Psoas muscle (tissue), 8 donors: ENCODE data around the gene TTC9C. TPM values are rescaled to one million over a fixed set of nuclear protein-coding genes. Genes with fewer than 3 reads are reported as not detected.
A peak's percentile ranks its signal among the peaks of the same experiment; 100 is the strongest.

Experiments
- ATAC-seq, 4 donors: fragments of 200-7000 bp; cut with Tn5 transposase; one replicate each; pipeline ENCODE4 v1.9.1; 2020; ENCODE audit warnings: moderate library complexity in 3 of 4, mild to moderate bottlenecking in 2 of 4
- DNase-seq, 2 donors: peaks; one replicate each; pipeline ENCODE4 v3.0.0-alpha.2; 2020
- H3K27ac ChIP-seq: fragments of 200-600 bp; one replicate; pipeline ENCODE4 v1.8.0; 2022
- H3K27me3 ChIP-seq, 3 donors: fragments of 200-600 bp in 1 of 3; one replicate each; pipeline versions ENCODE4 v1.6.1 to v1.8.0; 2013 to 2022; ENCODE audit warnings: low read length in 2 of 3, mild to moderate bottlenecking in 2 of 3, moderate library complexity in 1 of 3; ENCODE audit not compliant: insufficient read depth in 3 of 3
- H3K36me3 ChIP-seq, 2 donors: fragments of 200-600 bp in 1 of 2; one replicate each; pipeline versions ENCODE4 v1.6.1 to v1.8.0; 2013 to 2022; ENCODE audit warnings: low read depth in 1 of 2, mild to moderate bottlenecking in 1 of 2, moderate library complexity in 1 of 2; ENCODE audit not compliant: insufficient read depth in 1 of 2
- H3K4me1 ChIP-seq: fragments of 200-600 bp; one replicate; pipeline ENCODE4 v1.8.0; 2022
- H3K4me3 ChIP-seq: fragments of 200-600 bp; one replicate; pipeline ENCODE4 v1.8.0; 2022; ENCODE audit warnings: mild to moderate bottlenecking
- H3K9me3 ChIP-seq: fragments of 200-600 bp; one replicate; pipeline ENCODE4 v1.8.0; 2022
- CTCF ChIP-seq: fragments of 200-600 bp; IDR thresholded peaks from one replicate; pipeline ENCODE4 v1.8.0; 2022; ENCODE audit warnings: antibody characterized with exemption
- WGBS, 3 donors: extraction: QIAGEN DNeasy Blood & Tissue Kit; methylation state at CpG; one replicate each; pipeline versions ENCODE4 v1.1.6 to v1.1.7; 2013; 5-methylcytosine and 5-hydroxymethylcytosine counted together
- intact Hi-C, 2 donors: fragments of 100-400 bp; cut with DNase I; formaldehyde crosslinking; loops; one replicate each; pipeline versions ENCODE4 v1.11.0 to v1.14.2; 2022
- polyA plus RNA-seq, 3 donors: library from polyadenylated mRNA; stranded (reverse); fragments of 200-250 nt; gene quantifications; one replicate each; pipeline ENCODE4 v1.2.3, GENCODE V29; 2013
- total RNA-seq, 4 donors: library from RNA; stranded (reverse); fragmentation: NEBNext Ultra II Directional in 2 of 4; extraction: Animal tissue kit (Norgen Biotek cat#: 25700) in 2 of 4; gene quantifications; one replicate each; pipeline versions ENCODE4 v1.2.1 to v1.2.4, GENCODE V29; 2021 to 2023
- donor health status: healthy with polysubstance abuse.
- donor health status: DM: no; HTN: no; CAD: no; lungs with moderate emphysema.
- donor health status: Bipolar disorder and iron deficiency.
- donor health status: healthy.
- donor health status: DM: yes; HTN: yes; CAD: no.
- donor health status: DM: no; HTN: no; CAD: no.
- donor health status: DM: no; HTN: no; CAD: no.
- donor health status: DM: yes; HTN: yes; CAD: no.

The TTC9C gene
- total and polyA plus RNA-seq, 7 donors: 14.8 to 30.4 (median 19.6) TPM

- DNase-seq: no peak
- Histone ChIP-seq H3K9me3 (no peaks in the 10 kb centered on the region), H3K4me1 (peaks cover 4% of the 10 kb centered on the region), H3K27me3 (no peaks in the 10 kb centered on the region), H3K4me3 (no peak overlapping the region), H3K36me3 (peaks cover 0 to 73% of the 10 kb centered on the region in 2 donors), H3K27ac (no peak overlapping the region)
- intact Hi-C loops: no loop called here
- 90 to 93% (median 91%) methylated on average over 2 of the region's 2 CpGs for WGBS, 3 donors
- ATAC-seq: no peak
- TF ChIP-seq CTCF: no peak
Measured at GRCh38 chr11:62777389-62777788, 49.1 kb downstream of the TTC9C start.

- Histone ChIP-seq H3K27ac (no peak overlapping the region), H3K4me3 (no peak overlapping the region), H3K27me3 (no peaks in the 10 kb centered on the region), H3K4me1 (no peaks in the 10 kb centered on the region), H3K36me3 (peaks cover 0 to 83% of the 10 kb centered on the region in 2 donors), H3K9me3 (no peaks in the 10 kb centered on the region)
- WGBS, 3 donors: 85 to 93% (median 92%) methylated on average over 3 of the region's 3 CpGs
- ATAC-seq: no peak
- DNase-seq: no peak
- no peak for TF ChIP-seq CTCF
- intact Hi-C loops: no loop called here
Measured at GRCh38 chr11:62778441-62778840, 50.2 kb downstream of the TTC9C start.

GRCh38 chr11:62782753-62783152 is 54.5 kb downstream of the TTC9C start:
- H3K27me3 ChIP-seq: no peaks in the 10 kb centered on the region
- no peak overlapping the region for H3K27ac ChIP-seq
- ATAC-seq: no peak
- 91 to 95% (median 93%) methylated on average over 7 of the region's 7 CpGs for WGBS, 3 donors
- no peak overlapping the region for H3K4me3 ChIP-seq
- no peaks in the 10 kb centered on the region for H3K9me3 ChIP-seq
- peaks cover 9% of the 10 kb centered on the region for H3K4me1 ChIP-seq
- intact Hi-C loops: no loop called here
- H3K36me3 ChIP-seq: peaks cover 0 to 84% of the 10 kb centered on the region in 2 donors
- DNase-seq: no peak
- no peak for TF ChIP-seq CTCF

GRCh38 chr11:62786318-62787004 is 58.2 kb downstream of the TTC9C start:
- peak; percentile 91 to 95 for DNase-seq
- Histone ChIP-seq H3K27ac (peak overlapping the region; percentile 99), H3K4me1 (peaks cover 34% of the 10 kb centered on the region), H3K27me3 (no peaks in the 10 kb centered on the region), H3K9me3 (no peaks in the 10 kb centered on the region), H3K4me3 (peak overlapping the region; percentile 97), H3K36me3 (peaks cover 0 to 73% of the 10 kb centered on the region in 2 donors)
- 0 to 3% (median 1%) methylated on average over 30 to 51 of the region's 51 CpGs for WGBS, 3 donors
- peak; percentile 80 to 84 (median 84) for ATAC-seq
- intact Hi-C loops: loop anchor here (2.0 to 5.0 kb wide), 3 partner anchors 46 to 76 kb away; partner anchors contain the start of genes STX5 (in 1 of the 2) and TEX54 (in 1 of the 2)
- peak; percentile 93 for TF ChIP-seq CTCF
